M059J (cell line): ENCODE measurements around the gene OOSP2. TPM values are rescaled to one million over a fixed set of nuclear protein-coding genes. Genes with fewer than 3 reads are reported as not detected.
"Not testable (repeated sequence)": the region's sequence is repeated elsewhere in the genome, so short reads cannot be mapped to it uniquely, and the experiment has no call there.

Experiments
- DNase-seq: peaks from one replicate; pipeline ENCODE4 v3.0.0-alpha.2; 2012; ENCODE audit warnings: low read depth
- total RNA-seq: library from RNA; depleted of rRNA; stranded (reverse); fragments of >200 nt; shearing (Covaris generic); gene quantifications from 2 replicates; pipeline ENCODE4 v1.2.3, GENCODE V29; 2014; rRNA removed

OOSP2 gene, protein sequence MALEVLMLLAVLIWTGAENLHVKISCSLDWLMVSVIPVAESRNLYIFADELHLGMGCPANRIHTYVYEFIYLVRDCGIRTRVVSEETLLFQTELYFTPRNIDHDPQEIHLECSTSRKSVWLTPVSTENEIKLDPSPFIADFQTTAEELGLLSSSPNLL
- not detected in 2 replicates for total RNA-seq

DNA sequence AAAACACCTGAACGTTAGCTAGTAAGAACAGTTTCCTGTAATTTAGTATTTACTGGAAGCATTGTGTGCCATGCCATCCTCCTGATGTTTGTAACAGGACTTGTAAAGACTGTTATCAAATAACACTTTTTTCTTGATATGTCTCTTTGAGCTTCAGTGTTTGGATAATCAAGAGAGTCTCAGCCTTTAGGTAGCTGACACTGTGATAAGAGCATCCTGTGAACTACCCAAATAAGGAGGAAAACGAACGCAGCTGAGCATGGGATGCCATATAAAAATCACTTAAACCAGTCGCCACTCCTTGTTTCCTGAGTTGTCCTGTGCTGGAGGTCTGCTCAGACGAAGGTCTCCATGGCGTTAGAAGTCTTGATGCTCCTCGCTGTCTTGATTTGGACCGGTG lies at the start of gene OOSP2:
TSS of gene OOSP2 (plus strand) at position 301 of the 400 bp plus-strand sequence. CDS start at position 352, 51 bp downstream.
- no peak for DNase-seq

DNA sequence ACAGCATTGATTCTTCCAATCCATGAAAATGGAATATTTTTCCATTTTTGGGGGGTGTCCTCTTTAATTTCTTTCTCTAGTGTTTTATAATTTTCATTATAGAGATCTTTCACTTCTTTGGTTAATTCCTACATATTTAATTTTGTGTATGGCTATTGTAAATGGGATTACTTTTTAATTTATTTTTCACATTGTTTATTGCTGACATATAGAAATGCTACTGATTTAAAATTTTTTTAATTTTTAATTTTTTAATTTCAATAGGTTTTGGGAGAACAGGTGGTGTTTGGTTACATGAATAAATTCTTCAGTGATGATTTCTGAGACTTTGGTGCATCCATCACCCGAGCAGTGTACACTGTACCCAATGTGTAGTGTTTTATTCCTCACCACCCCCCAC lies 49.8 kb upstream of the OOSP2 start:
- DNase-seq: no peak

DNA sequence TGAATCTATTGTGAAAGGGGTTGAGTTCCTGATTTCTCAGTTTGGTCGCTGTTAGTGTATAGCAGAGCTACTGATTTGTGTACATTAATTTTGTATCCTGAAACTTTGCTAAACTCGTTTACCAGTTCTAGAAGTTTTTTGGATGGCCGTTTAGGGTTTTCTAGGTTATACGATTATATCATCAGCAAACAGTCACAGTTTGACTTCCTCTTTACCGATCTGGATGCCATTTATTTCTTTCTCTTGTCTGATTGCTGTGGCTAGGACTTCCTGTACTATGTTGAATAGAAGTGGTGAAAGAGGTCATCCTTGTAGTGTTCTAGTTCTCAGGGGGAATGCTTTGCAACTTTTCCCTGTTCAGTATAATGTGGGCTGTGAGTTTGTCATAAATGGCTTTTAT lies 47.8 kb upstream of the OOSP2 start:
- DNase-seq: no peak

DNA sequence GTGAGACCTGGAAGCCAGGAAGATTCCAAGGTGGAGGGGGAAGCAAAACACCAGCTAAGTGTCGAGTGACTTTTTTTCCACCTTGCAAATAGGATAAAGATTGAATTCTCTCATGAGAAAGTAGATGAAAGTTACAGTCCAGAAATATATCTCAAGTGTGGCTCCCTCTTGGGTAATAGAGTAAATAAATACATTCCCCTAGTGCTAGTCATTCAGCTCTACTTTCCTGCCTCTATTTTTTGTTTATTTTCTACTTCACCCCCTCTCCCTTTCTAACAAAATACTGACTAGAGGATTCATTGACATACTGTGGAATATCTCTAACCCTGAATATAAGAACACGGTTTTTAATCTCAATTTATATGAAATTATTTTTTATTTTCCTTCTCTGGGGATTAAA lies 42.4 kb upstream of the OOSP2 start:
- DNase-seq: no peak

DNA sequence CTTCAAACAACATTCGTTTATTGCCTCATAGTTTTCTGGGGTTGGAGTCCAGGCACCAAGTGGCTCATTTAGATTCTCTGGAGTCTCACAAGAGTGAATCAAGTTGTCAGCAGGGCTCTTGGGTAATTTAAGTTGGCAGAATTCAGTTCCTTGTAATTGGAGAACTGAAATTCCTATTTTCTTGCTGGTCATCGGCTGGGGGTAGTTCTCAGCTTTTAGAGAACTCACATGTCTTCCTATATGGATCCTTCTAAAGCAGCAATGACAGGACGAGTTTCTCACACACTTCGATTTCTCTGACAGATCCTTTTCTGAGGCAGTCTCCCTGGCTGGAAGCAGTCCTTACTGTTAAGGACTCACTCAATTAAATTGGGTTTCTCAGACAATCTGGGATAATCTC lies 40.5 kb upstream of the OOSP2 start:
- DNase-seq: no peak

DNA sequence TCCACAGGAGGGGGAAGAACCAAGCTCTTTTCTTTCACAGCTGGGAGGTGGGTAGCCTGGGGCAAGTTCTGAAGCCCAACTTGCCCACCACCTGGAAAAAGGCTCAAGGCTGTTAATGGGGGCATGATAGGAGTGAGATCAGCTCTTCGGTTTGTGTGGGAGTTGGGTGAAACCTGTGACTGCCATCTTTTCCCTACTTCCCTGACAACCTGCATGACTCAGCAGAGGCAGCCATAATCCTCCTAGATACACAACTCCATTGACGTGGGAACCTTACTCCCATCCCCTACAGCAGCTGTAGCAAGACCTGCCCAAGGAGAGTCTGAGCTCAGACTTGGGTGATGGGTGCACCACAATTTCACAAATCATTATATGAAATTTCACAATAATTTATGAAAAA lies 36.5 kb upstream of the OOSP2 start:
- no peak for DNase-seq

DNA sequence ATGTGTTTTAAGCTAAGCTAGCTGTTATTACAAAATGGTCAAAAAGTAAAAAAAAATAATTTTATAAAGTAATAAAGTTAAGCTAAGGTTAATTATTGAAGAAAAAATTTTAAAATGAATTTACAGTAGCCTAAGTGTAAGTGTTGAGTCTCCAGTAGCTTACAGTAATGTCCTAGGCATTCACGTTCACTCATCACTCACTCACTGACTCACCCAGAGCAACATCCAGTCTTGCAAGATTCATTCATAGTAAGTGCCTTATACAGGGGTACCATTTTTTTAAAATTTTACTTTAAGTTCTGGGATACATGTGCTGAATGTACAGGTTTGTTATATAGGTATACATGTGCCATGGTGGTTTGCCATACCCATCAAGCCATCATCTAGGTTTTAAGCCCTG lies 34.8 kb upstream of the OOSP2 start:
- peak; percentile 48 for DNase-seq

DNA sequence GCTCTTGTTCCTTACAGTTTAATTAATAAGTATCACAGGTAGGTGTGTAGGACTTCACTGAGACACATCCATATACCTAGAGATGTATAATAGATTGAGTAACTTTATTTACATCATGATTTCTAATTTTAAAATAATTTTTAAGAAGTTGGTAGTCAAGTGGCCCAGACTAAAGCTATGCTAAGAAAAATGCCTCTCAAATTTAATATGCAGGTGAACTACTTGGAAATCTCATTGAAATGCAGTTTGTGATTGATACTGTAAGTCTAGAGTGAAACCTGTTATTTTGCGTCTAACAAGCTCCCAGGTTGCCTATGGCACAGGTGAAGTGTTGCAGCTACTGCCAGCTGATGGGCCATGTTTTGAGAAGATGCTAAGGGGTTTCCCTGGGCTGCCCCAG lies 23.3 kb upstream of the OOSP2 start, which contains the start of gene OOSP4B:
TSS of gene OOSP4B (plus strand) at position 301 of the 400 bp plus-strand sequence.
- DNase-seq: no peak

DNA sequence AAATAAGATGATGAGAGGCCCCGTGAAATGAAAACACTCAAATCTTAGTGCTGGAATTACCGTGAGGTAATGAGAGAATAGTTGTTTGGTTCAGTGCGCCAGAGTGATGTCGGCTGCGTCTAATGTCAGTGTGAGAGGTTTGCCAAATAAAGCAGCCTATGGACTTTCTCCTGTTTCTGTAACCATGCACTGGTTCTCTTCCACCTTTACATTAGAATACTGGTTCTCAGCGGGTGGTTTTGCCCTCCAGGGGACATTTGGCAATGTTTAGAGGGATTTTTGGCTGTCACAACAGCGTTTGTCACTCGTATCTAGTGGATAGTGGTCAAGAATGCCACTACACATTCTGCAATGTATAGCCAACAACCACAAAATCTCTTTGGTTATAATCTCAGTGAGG lies 22.2 kb upstream of the OOSP2 start:
- no peak for DNase-seq

DNA sequence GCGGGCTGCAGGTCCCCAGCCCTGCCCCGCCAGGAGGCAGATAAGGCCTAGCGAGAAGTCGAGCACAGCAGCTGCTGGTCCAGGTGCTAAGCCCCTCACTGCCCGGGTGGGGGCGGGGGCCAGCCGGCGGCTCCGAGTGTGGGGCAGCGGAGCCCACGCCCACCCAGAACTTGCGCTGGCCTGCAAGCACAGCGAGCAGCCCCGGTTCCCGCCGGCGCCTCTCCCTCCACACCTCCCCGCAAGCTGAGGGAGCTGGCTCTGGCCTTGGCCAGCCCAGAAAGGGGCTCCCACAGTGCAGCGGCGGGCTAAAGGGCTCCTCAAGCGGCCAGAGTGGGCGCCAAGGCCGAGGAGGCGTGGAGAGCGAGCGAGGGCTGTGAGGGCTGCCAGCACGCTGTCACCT lies 19.8 kb upstream of the OOSP2 start:
- not testable (repeated sequence) for DNase-seq

DNA sequence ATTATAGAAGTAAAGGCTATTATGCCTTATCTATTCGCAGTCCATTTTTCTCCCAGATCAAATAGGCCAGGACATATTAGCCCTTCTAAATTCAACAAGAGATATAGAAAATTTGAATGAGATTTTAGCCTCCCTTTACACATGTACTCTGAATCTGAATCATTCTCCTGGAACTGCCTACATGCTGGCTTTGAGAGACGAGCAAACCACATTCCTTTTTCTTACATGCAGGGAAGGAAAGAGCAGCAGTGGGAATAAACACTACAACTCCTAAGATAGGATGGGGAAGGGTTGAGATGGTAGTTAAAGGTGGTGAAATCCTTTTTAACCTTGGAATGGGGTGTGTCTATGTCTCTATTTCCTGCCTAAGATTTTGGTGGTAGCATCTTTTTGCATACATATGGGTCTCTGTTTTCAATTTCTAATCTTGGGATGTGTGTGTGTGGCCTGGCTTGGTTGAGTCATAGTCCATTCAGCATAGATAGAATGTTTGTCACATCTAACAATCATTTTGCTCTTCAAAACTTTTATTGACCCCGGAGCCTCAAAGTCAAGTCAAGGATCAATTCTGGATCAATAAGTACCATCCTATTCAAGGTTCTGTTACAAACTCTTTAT lies 11.1 kb upstream of the OOSP2 start:
- DNase-seq: no peak

DNA sequence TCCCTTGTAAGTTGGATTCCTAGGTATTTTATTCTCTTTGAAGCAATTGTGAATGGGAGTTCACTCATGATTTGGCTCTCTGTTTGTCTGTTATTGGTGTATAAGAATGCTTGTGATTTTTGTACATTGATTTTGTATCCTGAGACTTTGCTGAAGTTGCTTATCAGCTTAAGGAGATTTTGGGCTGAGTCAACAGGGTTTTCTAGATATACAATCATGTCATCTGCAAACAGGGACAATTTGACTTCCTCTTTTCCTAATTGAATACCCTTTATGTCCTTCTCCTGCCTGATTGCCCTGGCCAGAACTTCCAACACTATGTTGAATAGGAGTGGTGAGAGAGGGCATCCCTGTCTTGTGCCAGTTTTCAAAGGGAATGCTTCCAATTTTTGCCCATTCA lies 10.2 kb downstream of the OOSP2 start:
- not testable (repeated sequence) for DNase-seq

DNA sequence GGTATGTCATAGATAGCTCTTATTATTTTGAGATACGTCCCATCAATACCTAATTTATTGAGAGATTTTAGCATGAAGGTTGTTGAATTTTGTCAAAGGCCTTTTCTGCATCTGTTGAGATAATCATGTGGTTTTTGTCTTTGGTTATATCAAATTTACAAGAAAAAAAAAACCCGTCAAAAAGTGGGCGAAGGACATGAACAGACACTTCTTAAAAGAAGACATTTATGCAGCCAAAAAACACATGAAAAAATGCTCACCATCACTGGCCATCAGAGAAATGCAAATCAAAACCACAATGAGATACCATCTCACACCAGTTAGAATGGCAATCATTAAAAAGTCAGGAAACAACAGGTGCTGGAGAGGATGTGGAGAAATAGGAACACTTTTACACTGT lies 10.6 kb downstream of the OOSP2 start:
- not testable (repeated sequence) for DNase-seq

DNA sequence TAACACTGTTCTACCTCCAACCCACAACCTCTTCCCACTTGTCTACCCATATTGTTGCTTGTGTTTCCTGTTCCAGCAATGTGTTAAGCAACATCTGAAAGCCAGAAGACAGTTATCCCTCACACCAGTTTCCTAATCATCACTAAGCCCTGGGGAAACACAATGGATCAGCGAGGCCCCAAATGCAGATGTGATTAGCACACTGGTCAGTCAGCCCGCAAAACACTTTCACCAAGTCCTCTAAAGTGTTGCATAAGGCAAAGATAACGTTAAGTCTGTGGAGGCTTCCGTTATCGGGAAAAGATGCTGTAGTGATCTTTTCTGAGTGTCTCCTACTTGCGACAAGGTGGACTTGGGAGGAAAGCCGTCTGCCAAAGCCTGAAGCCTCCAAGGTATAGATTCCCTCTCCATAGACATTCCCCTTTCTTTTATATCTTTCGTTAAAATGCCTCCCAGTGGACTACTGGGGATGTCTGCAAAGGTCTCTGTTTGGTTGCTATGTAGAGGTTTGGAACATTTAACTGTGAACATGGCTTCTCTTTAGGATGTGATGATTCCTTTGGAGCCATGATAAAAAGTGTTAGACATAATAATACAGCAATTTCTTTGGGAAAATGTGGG lies 16.2 kb downstream of the OOSP2 start, which contains the start of gene MS4A3:
TSS of gene MS4A3 (plus strand) at position 317 of the 621 bp plus-strand sequence. CDS start 4,496 bp downstream, outside the sequence.
- no peak for DNase-seq

DNA sequence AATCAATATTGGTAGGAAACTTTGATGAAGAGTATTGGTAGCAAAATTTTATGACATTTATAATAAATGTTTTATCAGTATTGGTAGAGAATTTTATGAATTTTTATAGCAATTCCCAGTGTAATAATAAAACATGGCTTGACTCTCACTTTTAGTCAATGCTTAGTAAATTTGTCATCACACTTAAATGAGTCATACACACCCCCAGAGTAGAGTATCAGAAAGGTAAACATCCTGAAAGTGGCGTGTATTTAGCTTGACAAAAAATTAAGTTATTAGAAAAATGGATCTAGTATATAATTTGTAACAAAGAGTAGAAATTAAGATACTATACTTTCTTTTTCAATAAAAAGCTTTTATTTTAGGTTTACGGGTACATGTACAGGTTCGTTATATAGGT lies 18.8 kb downstream of the OOSP2 start:
- DNase-seq: peak; percentile 15

DNA sequence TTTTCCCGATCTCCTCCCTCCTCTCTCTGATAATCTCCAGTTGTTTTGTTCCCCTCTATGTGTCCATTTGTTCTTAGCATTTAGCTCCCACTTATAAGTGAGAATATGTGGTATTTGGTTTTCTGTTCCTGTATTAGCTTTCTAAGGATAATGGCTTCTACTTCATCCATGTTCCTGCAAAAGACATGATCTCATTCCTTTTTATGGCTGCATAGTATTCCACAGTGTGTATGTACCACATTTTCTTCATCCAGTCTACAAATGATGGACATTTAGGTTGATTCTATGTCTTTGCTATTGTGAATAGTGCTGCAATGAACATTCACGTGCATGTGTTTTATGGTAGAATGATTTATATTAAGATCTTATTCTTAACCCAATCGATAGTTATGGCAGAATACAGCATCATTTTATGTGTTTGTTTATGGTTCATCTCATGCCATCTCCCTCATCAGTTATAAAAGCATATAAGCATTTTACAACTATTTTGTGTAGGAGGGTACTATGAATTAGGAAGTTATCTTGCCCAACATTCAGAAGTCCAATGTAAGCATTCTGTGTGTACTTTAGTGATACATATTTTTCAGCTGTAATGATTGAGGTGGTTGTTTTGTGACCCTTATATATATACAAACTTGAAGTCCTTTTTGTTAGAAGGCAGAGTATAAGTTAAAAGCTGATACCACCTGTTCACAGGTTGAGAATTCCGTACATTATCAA lies 19.5 kb downstream of the OOSP2 start:
- DNase-seq: no peak

DNA sequence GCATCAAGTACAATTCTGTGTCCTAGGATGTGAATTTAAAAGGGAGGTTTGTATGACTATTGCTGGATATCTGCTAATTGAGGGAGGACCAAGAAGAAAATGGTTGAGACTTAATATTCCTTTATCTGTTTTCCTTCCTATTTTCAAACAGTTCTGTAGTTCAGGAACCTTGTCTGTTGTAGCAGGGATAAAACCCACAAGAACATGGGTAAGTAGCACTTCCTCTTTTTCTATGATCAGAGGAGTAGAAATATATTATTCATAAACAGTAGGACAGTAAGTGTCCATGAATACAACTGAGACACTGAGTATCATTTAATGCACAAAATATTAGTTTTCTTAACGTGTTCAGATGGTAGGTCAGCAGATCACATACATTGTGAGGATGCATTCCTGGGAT lies 23.9 kb downstream of the OOSP2 start:
- DNase-seq: no peak

DNA sequence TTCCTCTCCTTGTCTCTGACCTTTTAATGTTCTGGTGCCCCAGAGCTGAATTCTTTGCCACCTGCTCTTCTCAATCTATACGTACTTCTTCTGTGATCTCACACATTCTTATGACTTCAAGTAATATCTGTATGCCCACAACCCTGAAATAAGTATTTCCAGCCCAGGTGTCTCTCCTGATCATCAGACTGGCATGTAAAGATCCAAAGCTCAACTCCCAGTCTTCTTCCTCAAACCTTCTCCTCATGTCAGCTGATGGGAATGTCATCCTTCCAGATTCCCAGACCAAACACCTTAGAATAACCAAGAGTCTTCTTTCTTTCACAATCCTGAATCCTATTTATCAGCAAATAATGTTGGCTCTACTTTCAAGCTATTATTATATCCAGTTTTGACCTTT lies 25.6 kb downstream of the OOSP2 start:
- DNase-seq: no peak

DNA sequence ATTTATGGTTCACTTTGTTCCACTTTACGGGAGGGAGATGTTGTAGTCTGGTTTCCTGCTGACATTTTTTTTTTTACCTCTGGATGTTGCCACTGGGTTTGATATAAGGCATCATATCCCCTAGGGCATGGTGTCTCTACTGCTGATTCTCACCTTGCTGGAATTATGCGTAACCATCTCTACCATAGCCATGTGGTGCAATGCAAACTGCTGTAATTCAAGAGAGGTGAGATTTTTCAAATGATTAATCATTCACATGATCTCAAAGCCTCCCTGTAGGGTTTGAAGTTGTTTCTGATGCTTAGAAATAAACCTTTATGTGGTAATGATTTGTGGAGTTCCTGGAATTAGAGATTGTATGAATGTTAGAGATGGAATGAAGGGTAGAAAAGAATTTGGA lies 29.2 kb downstream of the OOSP2 start:
- no peak for DNase-seq

DNA sequence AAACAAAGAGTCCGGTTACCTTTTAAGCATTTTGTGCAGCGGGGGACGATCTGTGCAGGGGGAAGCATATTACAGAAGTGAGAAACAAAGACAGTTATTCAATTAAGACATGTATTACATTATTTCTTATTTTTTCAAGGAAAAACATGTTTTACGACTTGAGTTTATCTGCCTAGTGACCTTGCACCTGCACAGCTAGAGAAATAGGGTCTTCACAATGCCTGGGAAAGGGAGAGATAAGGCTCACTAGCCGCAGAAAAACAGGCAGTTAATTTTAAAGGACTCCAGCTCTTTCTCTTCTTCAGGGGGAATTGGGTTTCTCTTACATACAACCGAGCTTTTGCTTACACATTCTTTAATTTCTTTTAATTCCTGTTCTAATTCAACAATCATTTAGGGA lies 31.4 kb downstream of the OOSP2 start:
- not testable (repeated sequence) for DNase-seq

DNA sequence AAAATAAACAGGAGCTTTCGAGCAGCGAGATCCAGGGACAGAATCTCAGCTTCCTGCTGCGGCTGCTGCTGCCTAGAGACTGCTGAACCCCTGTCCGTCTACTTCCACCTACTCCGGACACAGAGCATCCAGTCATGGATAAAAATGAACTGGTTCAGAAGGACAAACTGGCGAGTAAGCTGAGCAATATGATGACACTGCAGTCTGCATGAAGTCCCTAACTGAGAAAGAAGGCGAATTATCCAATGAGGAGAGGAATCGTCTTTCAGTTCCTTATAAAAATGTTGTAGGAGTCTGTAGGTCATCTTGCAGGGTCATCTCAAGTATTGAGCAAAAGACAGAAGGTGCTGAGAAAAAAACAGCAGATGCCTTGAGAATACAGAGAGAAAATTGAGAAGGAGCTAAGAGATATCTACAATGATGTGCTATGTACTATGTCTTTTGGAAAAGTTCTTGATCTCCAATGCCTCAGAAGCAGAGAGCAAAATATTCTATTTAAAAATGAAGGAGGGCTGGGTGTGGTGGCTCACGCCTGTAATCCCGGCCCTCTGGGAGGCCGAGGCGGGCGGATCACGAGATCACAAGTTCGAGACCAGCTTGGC lies 37.1 kb downstream of the OOSP2 start:
- DNase-seq: peak; percentile 12

DNA sequence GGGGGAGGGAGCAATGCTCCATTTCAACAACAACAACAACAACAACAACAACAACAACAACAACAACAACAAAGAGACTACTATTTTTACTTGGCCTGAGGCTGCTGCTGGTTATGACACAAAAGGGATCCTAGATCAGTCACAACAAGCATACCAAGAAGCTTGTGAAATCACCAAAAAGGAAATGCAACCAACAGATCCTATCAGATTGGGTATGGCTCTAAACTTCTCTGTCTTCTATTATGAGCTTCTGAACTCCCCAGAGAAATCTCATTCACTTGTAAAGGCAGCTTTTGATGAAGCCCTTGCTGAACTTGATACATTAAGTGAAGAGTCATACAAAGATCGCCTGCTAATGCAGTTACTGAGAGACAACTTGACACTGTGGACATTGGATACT lies 37.8 kb downstream of the OOSP2 start:
- DNase-seq: no peak
